ENCODE results near the gene MAP3K1. TPM values are rescaled to one million over a fixed set of nuclear protein-coding genes. Genes with fewer than 3 reads are reported as not detected.

MAP3K1 gene
- total RNA-seq, 1 donor from 2014 or later = 29.7 TPM

- Histone ChIP-seq H3K4me1 (ENCODE audit: control insufficient read depth in 3 of 3, insufficient read depth in 3 of 3, low read length in 3 of 3) (peaks cover 8 to 13% (median 11%) of the 10 kb centered on the region in 3 donors), H3K9me3 (ENCODE audit: control insufficient read depth in 3 of 3, low read length in 3 of 3) (no peaks in the 10 kb centered on the region), H3K36me3 (ENCODE audit: control insufficient read depth in 3 of 3, insufficient read depth in 3 of 3, low read length in 3 of 3) (peaks cover 9 to 18% (median 11%) of the 10 kb centered on the region in 3 donors), H3K27me3 (ENCODE audit: control insufficient read depth in 3 of 3, insufficient read depth in 3 of 3, low read length in 3 of 3) (no peaks in the 10 kb centered on the region), H3K9ac (ENCODE audit: low read depth in 1 of 3, low read length in 3 of 3) (no peak overlapping the region), H3K4me3 (ENCODE audit: low read length in 3 of 3) (no peak overlapping the region), H3K27ac (ENCODE audit: low read depth, low read length) (no peak overlapping the region)
Measured at GRCh38 chr5:56918054-56918453, 102.7 kb downstream of the MAP3K1 start.

GRCh38 chr5:56919942-56920662, 104.8 kb downstream of the MAP3K1 start:
- peaks cover 8 to 13% (median 11%) of the 10 kb centered on the region in 3 donors for H3K4me1 ChIP-seq (ENCODE audit: control insufficient read depth in 3 of 3, insufficient read depth in 3 of 3, low read length in 3 of 3)
- no peak overlapping the region for H3K27ac ChIP-seq (ENCODE audit: low read depth, low read length)
- no peaks in the 10 kb centered on the region for H3K27me3 ChIP-seq (ENCODE audit: control insufficient read depth in 3 of 3, insufficient read depth in 3 of 3, low read length in 3 of 3)
- no peaks in the 10 kb centered on the region for H3K9me3 ChIP-seq (ENCODE audit: control insufficient read depth in 3 of 3, low read length in 3 of 3)
- H3K4me3 ChIP-seq (ENCODE audit: low read length in 3 of 3) = no peak overlapping the region
- H3K9ac ChIP-seq (ENCODE audit: low read depth in 1 of 3, low read length in 3 of 3) = no peak overlapping the region
- H3K36me3 ChIP-seq (ENCODE audit: control insufficient read depth in 3 of 3, insufficient read depth in 3 of 3, low read length in 3 of 3) = peaks cover 21 to 28% (median 28%) of the 10 kb centered on the region in 3 donors

DNA sequence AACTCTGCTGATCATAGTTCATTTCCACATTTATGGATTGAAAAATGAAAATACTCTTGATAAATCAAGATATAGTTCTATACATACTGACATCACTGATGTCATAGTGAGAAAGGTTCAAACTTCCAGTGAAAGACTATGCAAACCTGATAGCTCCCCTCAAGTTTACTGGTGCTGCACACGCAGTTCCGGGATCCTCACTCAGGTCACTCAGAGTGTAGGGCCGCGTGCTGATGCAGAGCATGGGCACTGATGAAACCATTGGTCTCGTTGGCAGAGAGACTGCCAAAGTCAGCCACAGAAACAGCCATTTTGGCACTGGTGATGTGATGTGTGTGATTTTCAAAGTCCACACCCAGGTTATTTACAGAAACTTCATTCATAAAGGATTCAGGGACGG, 107.6 kb downstream of the MAP3K1 start:
- Histone ChIP-seq H3K27ac (ENCODE audit: low read depth, low read length) (no peak overlapping the region), H3K4me3 (ENCODE audit: low read length in 3 of 3) (no peak overlapping the region), H3K36me3 (ENCODE audit: control insufficient read depth in 3 of 3, insufficient read depth in 3 of 3, low read length in 3 of 3) (peaks cover 27 to 46% (median 42%) of the 10 kb centered on the region in 3 donors), H3K27me3 (ENCODE audit: control insufficient read depth in 3 of 3, insufficient read depth in 3 of 3, low read length in 3 of 3) (no peaks in the 10 kb centered on the region), H3K4me1 (ENCODE audit: control insufficient read depth in 3 of 3, insufficient read depth in 3 of 3, low read length in 3 of 3) (peaks cover 4 to 5% (median 5%) of the 10 kb centered on the region in 3 donors), H3K9me3 (ENCODE audit: control insufficient read depth in 3 of 3, low read length in 3 of 3) (no peaks in the 10 kb centered on the region), H3K9ac (ENCODE audit: low read depth in 1 of 3, low read length in 3 of 3) (no peak overlapping the region)

GRCh38 chr5:56934325-56934724, 119.0 kb downstream of the MAP3K1 start:
- Histone ChIP-seq H3K9ac (ENCODE audit: low read depth in 1 of 3, low read length in 3 of 3) (no peak overlapping the region), H3K27ac (ENCODE audit: low read depth, low read length) (no peak overlapping the region), H3K36me3 (ENCODE audit: control insufficient read depth in 3 of 3, insufficient read depth in 3 of 3, low read length in 3 of 3) (peaks cover 24 to 56% (median 49%) of the 10 kb centered on the region in 3 donors), H3K27me3 (ENCODE audit: control insufficient read depth in 3 of 3, insufficient read depth in 3 of 3, low read length in 3 of 3) (no peaks in the 10 kb centered on the region), H3K9me3 (ENCODE audit: control insufficient read depth in 3 of 3, low read length in 3 of 3) (no peaks in the 10 kb centered on the region), H3K4me1 (ENCODE audit: control insufficient read depth in 3 of 3, insufficient read depth in 3 of 3, low read length in 3 of 3) (no peaks in the 10 kb centered on the region), H3K4me3 (ENCODE audit: low read length in 3 of 3) (no peak overlapping the region)

- no peak overlapping the region for H3K4me3 ChIP-seq (ENCODE audit: low read length in 3 of 3)
- H3K9me3 ChIP-seq (ENCODE audit: control insufficient read depth in 3 of 3, low read length in 3 of 3) = no peaks in the 10 kb centered on the region
- peaks cover 21 to 59% (median 57%) of the 10 kb centered on the region in 3 donors for H3K36me3 ChIP-seq (ENCODE audit: control insufficient read depth in 3 of 3, insufficient read depth in 3 of 3, low read length in 3 of 3)
- no peaks in the 10 kb centered on the region for H3K27me3 ChIP-seq (ENCODE audit: control insufficient read depth in 3 of 3, insufficient read depth in 3 of 3, low read length in 3 of 3)
- H3K4me1 ChIP-seq (ENCODE audit: control insufficient read depth in 3 of 3, insufficient read depth in 3 of 3, low read length in 3 of 3) = peaks cover 0 to 3% (median 3%) of the 10 kb centered on the region in 3 donors
- H3K9ac ChIP-seq (ENCODE audit: low read depth in 1 of 3, low read length in 3 of 3) = no peak overlapping the region
- no peak overlapping the region for H3K27ac ChIP-seq (ENCODE audit: low read depth, low read length)
Measured at GRCh38 chr5:56938858-56939257, 123.5 kb downstream of the MAP3K1 start.

DNA sequence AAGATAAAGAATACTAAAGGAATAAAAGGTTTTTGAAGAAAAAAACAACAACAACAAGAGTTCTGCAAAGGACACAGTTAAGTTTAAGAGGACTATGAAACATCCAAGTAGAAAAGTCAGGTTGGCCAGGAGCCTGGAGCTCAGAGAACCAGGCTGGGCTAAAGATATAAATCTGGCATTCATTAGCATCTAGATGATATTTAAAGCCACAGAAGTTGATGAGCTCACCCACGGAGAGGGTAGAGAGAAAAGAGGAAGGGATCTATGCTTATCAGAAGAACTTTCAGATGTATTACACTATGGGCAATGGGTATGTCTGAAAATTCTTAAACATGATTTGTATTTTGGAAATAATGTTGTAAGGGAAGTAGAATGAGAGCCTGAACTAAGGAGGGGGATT, 126.6 kb downstream of the MAP3K1 start:
- H3K36me3 ChIP-seq (ENCODE audit: control insufficient read depth in 3 of 3, insufficient read depth in 3 of 3, low read length in 3 of 3) = peaks cover 12 to 49% (median 44%) of the 10 kb centered on the region in 3 donors
- H3K27ac ChIP-seq (ENCODE audit: low read depth, low read length) = no peak overlapping the region
- no peak overlapping the region for H3K4me3 ChIP-seq (ENCODE audit: low read length in 3 of 3)
- no peak overlapping the region for H3K9ac ChIP-seq (ENCODE audit: low read depth in 1 of 3, low read length in 3 of 3)
- H3K4me1 ChIP-seq (ENCODE audit: control insufficient read depth in 3 of 3, insufficient read depth in 3 of 3, low read length in 3 of 3) = peaks cover 0 to 3% (median 3%) of the 10 kb centered on the region in 3 donors
- H3K27me3 ChIP-seq (ENCODE audit: control insufficient read depth in 3 of 3, insufficient read depth in 3 of 3, low read length in 3 of 3) = no peaks in the 10 kb centered on the region
- H3K9me3 ChIP-seq (ENCODE audit: control insufficient read depth in 3 of 3, low read length in 3 of 3) = no peaks in the 10 kb centered on the region

Other genes with a start within 250 kb of the MAP3K1 start
- 5.7 TPM for gene SETD9, start 94.0 kb downstream of the MAP3K1 start, total RNA-seq
- 18.8 TPM for gene MIER3, start 136.6 kb downstream of the MAP3K1 start, total RNA-seq

Data from skeletal muscle tissue (tissue), 4 donors.